ENCODE measurements around the gene MMP24. TPM values are rescaled to one million over a fixed set of nuclear protein-coding genes. Genes with fewer than 3 reads are reported as not detected.

The MMP24 gene
- total RNA-seq, 2 experiments from 2014 or later, result not detected

DNA sequence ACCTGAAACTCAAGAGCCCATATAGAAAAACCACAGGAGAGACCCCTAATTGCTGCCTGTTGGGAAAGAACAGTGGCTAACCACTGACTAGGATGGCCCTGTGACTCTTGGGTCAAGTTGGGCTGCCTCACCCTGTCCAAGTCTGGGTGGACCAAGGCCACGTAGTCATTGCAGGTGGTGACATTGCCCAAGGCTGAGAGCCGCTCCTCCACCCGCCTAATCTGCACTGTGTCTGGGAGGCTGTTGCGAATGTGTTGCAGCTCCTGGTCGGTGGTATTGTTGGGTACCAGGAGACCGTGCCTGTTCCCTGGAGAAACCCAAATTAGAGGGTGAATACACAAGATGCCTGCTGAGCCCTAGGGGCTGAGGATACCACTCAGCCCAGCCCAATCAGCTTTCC is 54.0 kb downstream of the MMP24 start:
- Mint-ChIP-seq H3K9me3 (no peaks in the 10 kb centered on the region), H3K36me3 (ENCODE audit: low read depth) (peaks cover 56% of the 10 kb centered on the region), H3K4me3 (peak overlapping the region; percentile 86), H3K27me3 (no peaks in the 10 kb centered on the region), H3K4me1 (ENCODE audit: low read depth) (peaks cover 48% of the 10 kb centered on the region), H3K27ac (peak overlapping the region; percentile 97)
- intact Hi-C loops (cut with DNase I, micrococcal nuclease), result loop anchor here in 1 of 2 experiments (5.0 kb wide), 1 partner anchor 672 kb away; the partner anchor contains the start of gene SCAND1
- DNase-seq (no peak), ATAC-seq (ENCODE audit: poor library complexity) (no peak)
- TF ChIP-seq, protein P1, sequence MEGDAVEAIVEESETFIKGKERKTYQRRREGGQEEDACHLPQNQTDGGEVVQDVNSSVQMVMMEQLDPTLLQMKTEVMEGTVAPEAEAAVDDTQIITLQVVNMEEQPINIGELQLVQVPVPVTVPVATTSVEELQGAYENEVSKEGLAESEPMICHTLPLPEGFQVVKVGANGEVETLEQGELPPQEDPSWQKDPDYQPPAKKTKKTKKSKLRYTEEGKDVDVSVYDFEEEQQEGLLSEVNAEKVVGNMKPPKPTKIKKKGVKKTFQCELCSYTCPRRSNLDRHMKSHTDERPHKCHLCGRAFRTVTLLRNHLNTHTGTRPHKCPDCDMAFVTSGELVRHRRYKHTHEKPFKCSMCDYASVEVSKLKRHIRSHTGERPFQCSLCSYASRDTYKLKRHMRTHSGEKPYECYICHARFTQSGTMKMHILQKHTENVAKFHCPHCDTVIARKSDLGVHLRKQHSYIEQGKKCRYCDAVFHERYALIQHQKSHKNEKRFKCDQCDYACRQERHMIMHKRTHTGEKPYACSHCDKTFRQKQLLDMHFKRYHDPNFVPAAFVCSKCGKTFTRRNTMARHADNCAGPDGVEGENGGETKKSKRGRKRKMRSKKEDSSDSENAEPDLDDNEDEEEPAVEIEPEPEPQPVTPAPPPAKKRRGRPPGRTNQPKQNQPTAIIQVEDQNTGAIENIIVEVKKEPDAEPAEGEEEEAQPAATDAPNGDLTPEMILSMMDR (IDR thresholded peaks at IDR 0.05), result no peak
- Histone ChIP-seq H3K4me3 (ENCODE audit: low read length) (no peak overlapping the region), H3K36me3 (ENCODE audit: insufficient read depth, low read length) (peaks cover 40% of the 10 kb centered on the region), H3K27me3 (ENCODE audit: control insufficient read depth in 1 of 2, insufficient read depth in 2 of 2, low read length in 2 of 2) (no peaks in the 10 kb centered on the region), H3K27ac (ENCODE audit: low read depth in 1 of 2, low read length in 2 of 2) (no peak overlapping the region), H3K4me1 (ENCODE audit: insufficient read depth, low read length) (peaks cover 50% of the 10 kb centered on the region), H3K9me3 (ENCODE audit: control insufficient read depth in 1 of 2, insufficient read depth in 1 of 2, low read length in 2 of 2) (no peaks in the 10 kb centered on the region)
- ChIA-PET CTCF (interaction anchor here (1.0 kb wide), 1 partner anchor 23 kb away, joined by 3 read pairs; no protein-coding TSS in a partner anchor), POLR2A (no interaction called here)

DNA sequence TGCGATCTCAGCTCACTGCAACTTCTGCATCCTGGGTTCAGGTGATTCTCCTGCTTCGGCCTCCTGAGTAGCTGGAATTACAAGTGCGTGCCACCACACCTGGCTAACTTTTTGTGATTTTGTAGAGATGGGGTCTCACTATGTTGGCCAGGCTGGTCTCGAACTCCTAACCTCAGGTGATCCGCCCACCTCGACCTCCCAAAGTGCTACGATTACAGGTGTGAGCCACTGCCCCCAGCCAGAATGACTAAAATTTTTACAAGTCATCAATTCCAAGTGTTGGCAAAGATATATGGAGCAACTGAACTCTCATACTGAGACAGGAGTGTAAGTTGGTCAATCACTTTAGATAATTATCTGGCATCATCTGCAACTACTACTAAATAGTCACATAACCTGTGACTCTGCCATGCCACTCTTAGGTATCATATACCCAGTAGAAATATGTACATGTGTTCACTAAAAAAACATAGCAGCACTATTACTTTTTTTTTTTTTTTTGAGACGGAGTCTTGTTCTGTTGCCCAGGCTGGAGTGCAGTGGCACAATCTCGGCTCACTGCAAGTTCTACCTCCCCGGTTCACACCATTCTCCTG is 55.1 kb downstream of the MMP24 start:
- no peak overlapping the region for H3K27ac ChIP-seq (ENCODE audit: low read depth in 1 of 2, low read length in 2 of 2)
- no peaks in the 10 kb centered on the region for H3K9me3 Mint-ChIP-seq
- H3K27me3 ChIP-seq (ENCODE audit: control insufficient read depth in 1 of 2, insufficient read depth in 2 of 2, low read length in 2 of 2), result no peaks in the 10 kb centered on the region
- ATAC-seq (ENCODE audit: poor library complexity), result no peak
- H3K36me3 Mint-ChIP-seq (ENCODE audit: low read depth), result peaks cover 56% of the 10 kb centered on the region
- intact Hi-C loops (cut with DNase I, micrococcal nuclease), result loop anchor here in 1 of 2 experiments (5.0 kb wide), 1 partner anchor 671 kb away; the partner anchor contains the start of gene SCAND1
- H3K36me3 ChIP-seq (ENCODE audit: insufficient read depth, low read length), result peaks cover 33% of the 10 kb centered on the region
- H3K27ac Mint-ChIP-seq, result peak overlapping the region; percentile 64
- ChIA-PET POLR2A (no interaction called here), CTCF (no interaction called here)
- no peak for DNase-seq
- H3K4me3 ChIP-seq (ENCODE audit: low read length), result no peak overlapping the region
- H3K27me3 Mint-ChIP-seq, result no peaks in the 10 kb centered on the region
- H3K4me1 Mint-ChIP-seq (ENCODE audit: low read depth), result peaks cover 37% of the 10 kb centered on the region
- H3K4me1 ChIP-seq (ENCODE audit: insufficient read depth, low read length), result peaks cover 39% of the 10 kb centered on the region
- peak overlapping the region; percentile 15 for H3K4me3 Mint-ChIP-seq
- H3K9me3 ChIP-seq (ENCODE audit: control insufficient read depth in 1 of 2, insufficient read depth in 1 of 2, low read length in 2 of 2), result no peaks in the 10 kb centered on the region
- TF ChIP-seq, protein P1 (IDR thresholded peaks at IDR 0.05), result no peak

DNA sequence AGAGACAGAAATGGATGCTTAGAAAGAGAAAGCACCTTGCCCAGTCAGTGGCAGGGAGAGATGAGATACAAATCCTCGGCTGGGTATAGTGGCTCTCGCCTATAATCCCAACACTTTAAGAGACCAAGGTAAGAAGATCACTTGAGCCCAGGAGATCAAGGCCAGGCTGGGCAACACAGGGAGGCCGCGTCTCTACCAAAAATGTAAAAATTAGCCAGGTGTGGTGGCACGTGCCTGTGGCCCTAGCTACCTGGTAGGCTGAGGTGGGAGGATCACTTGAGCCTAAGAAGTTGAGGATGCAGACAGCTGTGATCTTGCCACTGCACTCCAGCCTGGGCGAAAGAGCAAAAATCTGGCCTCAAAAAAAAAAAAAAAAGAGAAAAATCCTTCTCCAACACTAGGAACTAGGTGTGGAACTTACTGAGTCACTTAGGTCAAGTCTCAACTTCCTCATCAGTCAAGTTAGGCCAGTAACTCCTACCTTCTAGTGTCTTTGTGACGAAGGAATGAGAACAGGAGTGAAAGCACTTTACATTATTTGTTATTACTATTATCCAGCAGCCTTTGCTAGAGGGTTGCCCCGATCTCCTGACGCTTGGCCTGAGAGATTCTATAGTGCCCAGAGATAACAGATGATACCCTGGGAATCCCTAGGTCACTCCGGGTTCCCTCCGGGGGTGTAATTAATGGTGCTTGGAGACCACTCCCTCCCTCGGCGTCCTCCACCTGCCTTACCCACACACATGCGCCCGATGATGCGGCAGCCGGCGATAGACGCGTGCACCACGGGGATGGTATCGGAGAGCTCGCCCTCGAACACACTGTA is 57.2 kb downstream of the MMP24 start:
- intact Hi-C loops (cut with DNase I, micrococcal nuclease), result loop anchor here in 1 of 2 experiments (5.0 kb wide), 1 partner anchor 669 kb away; the partner anchor contains the start of gene SCAND1
- POLR2A ChIA-PET, result interaction anchor here (0.7 to 1.9 kb wide), 6 partner anchors 20 to 670 kb away, joined by 3 to 7 read pairs (median 5); partner anchors contain the start of genes CEP250, RBM39 and SCAND1
- H3K27ac Mint-ChIP-seq, result peak overlapping the region; percentile 84
- Histone ChIP-seq H3K27me3 (ENCODE audit: control insufficient read depth in 1 of 2, insufficient read depth in 2 of 2, low read length in 2 of 2) (no peaks in the 10 kb centered on the region), H3K4me1 (ENCODE audit: insufficient read depth, low read length) (peaks cover 24% of the 10 kb centered on the region), H3K9me3 (ENCODE audit: control insufficient read depth in 1 of 2, insufficient read depth in 1 of 2, low read length in 2 of 2) (no peaks in the 10 kb centered on the region), H3K4me3 (ENCODE audit: low read length) (peak overlapping the region; percentile 88), H3K27ac (ENCODE audit: low read depth in 1 of 2, low read length in 2 of 2) (peak overlapping the region; percentile 61 to 71), H3K36me3 (ENCODE audit: insufficient read depth, low read length) (peaks cover 29% of the 10 kb centered on the region)
- DNase-seq (peak in 2 of 14 experiments; percentile 12 to 26), ATAC-seq (ENCODE audit: poor library complexity) (peak; percentile 4)
- CTCF ChIA-PET, result interaction anchor here (0.5 to 1.6 kb wide), 4 partner anchors 20 to 671 kb away, joined by 3 to 12 read pairs (median 4); no protein-coding TSS in a partner anchor
- TF ChIP-seq, protein P1 (IDR thresholded peaks at IDR 0.05), result no peak
- H3K27me3 Mint-ChIP-seq, result no peaks in the 10 kb centered on the region
- H3K9me3 Mint-ChIP-seq, result no peaks in the 10 kb centered on the region
- peaks cover 27% of the 10 kb centered on the region for H3K4me1 Mint-ChIP-seq (ENCODE audit: low read depth)
- peaks cover 41% of the 10 kb centered on the region for H3K36me3 Mint-ChIP-seq (ENCODE audit: low read depth)
- H3K4me3 Mint-ChIP-seq, result peak overlapping the region; percentile 97

Data from CD4-positive, alpha-beta T cell (primary cell).